VCaP (cell line): ENCODE data around the gene AMACR.

ENCODE experiments used
- H3K27ac ChIP-seq: fragments of 450-650 bp; 2 replicates; pipeline ENCODE4 v1.5.1; 2017
- CTCF ChIP-seq: fragments of 450-650 bp; conservative IDR thresholded peaks from 2 replicates; pipeline ENCODE4 v1.5.1; 2017; ENCODE audit warnings: mild to moderate bottlenecking, moderate library complexity

AMACR gene

GRCh38 chr5:34005681-34006080 is 2.2 kb downstream of the AMACR start:
- TF ChIP-seq CTCF: no peak
- peak overlapping the region; percentile 97 for H3K27ac ChIP-seq

- H3K27ac ChIP-seq: peak overlapping the region; percentile 97; the same call in 1 of the 2 replicates
- TF ChIP-seq CTCF: no peak
Observed at GRCh38 chr5:34005211-34005610, 2.6 kb downstream of the AMACR start.

GRCh38 chr5:34003941-34004340 is 3.9 kb downstream of the AMACR start:
- no peak overlapping the region for H3K27ac ChIP-seq
- no peak for TF ChIP-seq CTCF

GRCh38 chr5:34002629-34003328 is 5.1 kb downstream of the AMACR start:
- peak overlapping the region; percentile 62; the same call in 1 of the 2 replicates for H3K27ac ChIP-seq
- no peak for TF ChIP-seq CTCF

GRCh38 chr5:34001241-34001841 is 6.5 kb downstream of the AMACR start:
- no peak for TF ChIP-seq CTCF
- H3K27ac ChIP-seq: peak overlapping the region; percentile 62

GRCh38 chr5:33999978-34000377 is 7.9 kb downstream of the AMACR start:
- H3K27ac ChIP-seq: peak overlapping the region; percentile 62
- no peak for TF ChIP-seq CTCF

- peak overlapping the region; percentile 62 for H3K27ac ChIP-seq
- peak; percentile 85 for TF ChIP-seq CTCF
Observed at GRCh38 chr5:33997331-33997983, 10.4 kb downstream of the AMACR start.
